Measurements from ENCODE around the gene ELF5.

- TF ChIP-seq CTCF (IDR thresholded peaks at IDR 0.05; ENCODE audit: insufficient read depth, low read length, poor library complexity, severe bottlenecking), result no peak
- no peak for TF ChIP-seq EZH2phosphoT487 (conservative IDR thresholded peaks at IDR 0.05; ENCODE audit: low read length)
Measured at GRCh38 chr11:34522188-34522587, 8.6 kb upstream of the ELF5 start.
